Transverse colon (tissue), 4 donors: ENCODE data around the gene ATXN2L.
"Not testable (repeated sequence)": the region's sequence is repeated elsewhere in the genome, so short reads cannot be mapped to it uniquely, and the experiment has no call there.

ENCODE experiments used
- CTCF ChIP-seq, 5 experiments: fragments of 200-600 bp in 3 of 5; fragments of 450-650 bp in 2 of 5; sonication (generic) in 3 of 5; IDR thresholded peaks; 1 replicate in 2 of 5; 2 replicates in 3 of 5; pipeline ENCODE4 v1.5.1; 2016 to 2017; ENCODE audit warnings: antibody characterized with exemption in 5 of 5, inconsistent platforms in 3 of 5, mild to moderate bottlenecking in 2 of 5, moderate library complexity in 1 of 5
- POLR2A ChIP-seq: fragments of 450-650 bp; IDR thresholded peaks from one replicate; pipeline ENCODE4 v1.6.1; 2016; ENCODE audit warnings: antibody characterized with exemption, mild to moderate bottlenecking, moderate library complexity
- POLR2AphosphoS5 ChIP-seq, 3 donors: sonication (generic); formaldehyde crosslinking; IDR thresholded peaks; one replicate each; pipeline ENCODE4 v1.6.1; 2016; ENCODE audit warnings: antibody characterized with exemption in 3 of 3

GRCh38 chr16:28781697-28782096 lies 41.1 kb upstream of the ATXN2L start:
- TF ChIP-seq CTCF (IDR thresholded peaks at IDR 0.05); POLR2AphosphoS5 (IDR thresholded peaks at IDR 0.05); POLR2A: not testable (repeated sequence)
